Measurements from ENCODE around the gene AATF. TPM values are rescaled to one million over a fixed set of nuclear protein-coding genes. Genes with fewer than 3 reads are reported as not detected.

The AATF gene
- total RNA-seq, 1 experiment from 2014 or later = 186 TPM

GRCh38 chr17:36926701-36927100 is 22.1 kb upstream of the AATF start:
- peaks cover 53% of the 10 kb centered on the region for H3K4me1 Mint-ChIP-seq (ENCODE audit: low read depth, unreplicated experiment)
- CTCF ChIA-PET = interaction anchor here (0.6 to 0.7 kb wide), 2 partner anchors 10 to 11 kb away, joined by 6 to 9 read pairs; no protein-coding TSS in a partner anchor
- BruUV-seq (replicated peaks) = no TSS peak
- peaks cover 9% of the 10 kb centered on the region for H3K36me3 Mint-ChIP-seq (ENCODE audit: insufficient read depth, unreplicated experiment)
- H3K27me3 Mint-ChIP-seq (ENCODE audit: unreplicated experiment) = peaks cover 22% of the 10 kb centered on the region
- no peak for DNase-seq
- intact Hi-C loops (cut with micrococcal nuclease; ENCODE audit: unreplicated experiment) = no loop called here
- no peaks in the 10 kb centered on the region for H3K9me3 Mint-ChIP-seq (ENCODE audit: low read depth, unreplicated experiment)
- H3K4me3 Mint-ChIP-seq (ENCODE audit: low read depth, unreplicated experiment) = no peak overlapping the region
- no peak for TF ChIP-seq CTCF (IDR thresholded peaks at IDR 0.05; ENCODE audit: unreplicated experiment)
- H3K27ac Mint-ChIP-seq (ENCODE audit: unreplicated experiment) = no peak overlapping the region

GRCh38 chr17:36928471-36929345 is 20.0 kb upstream of the AATF start:
- Mint-ChIP-seq H3K27ac (ENCODE audit: unreplicated experiment) (no peak overlapping the region), H3K4me3 (ENCODE audit: low read depth, unreplicated experiment) (no peak overlapping the region), H3K27me3 (ENCODE audit: unreplicated experiment) (peaks cover 43% of the 10 kb centered on the region), H3K4me1 (ENCODE audit: low read depth, unreplicated experiment) (peaks cover 53% of the 10 kb centered on the region), H3K36me3 (ENCODE audit: insufficient read depth, unreplicated experiment) (peaks cover 4% of the 10 kb centered on the region), H3K9me3 (ENCODE audit: low read depth, unreplicated experiment) (no peaks in the 10 kb centered on the region)
- no peak for TF ChIP-seq CTCF (IDR thresholded peaks at IDR 0.05; ENCODE audit: unreplicated experiment)
- BruUV-seq (replicated peaks) = no TSS peak
- intact Hi-C loops (cut with micrococcal nuclease; ENCODE audit: unreplicated experiment) = no loop called here
- no peak for DNase-seq
- CTCF ChIA-PET = no interaction called here

- Mint-ChIP-seq H3K4me1 (ENCODE audit: low read depth, unreplicated experiment) (peaks cover 46% of the 10 kb centered on the region), H3K9me3 (ENCODE audit: low read depth, unreplicated experiment) (no peaks in the 10 kb centered on the region), H3K36me3 (ENCODE audit: insufficient read depth, unreplicated experiment) (no peaks in the 10 kb centered on the region), H3K4me3 (ENCODE audit: low read depth, unreplicated experiment) (no peak overlapping the region), H3K27me3 (ENCODE audit: unreplicated experiment) (peaks cover 56% of the 10 kb centered on the region), H3K27ac (ENCODE audit: unreplicated experiment) (no peak overlapping the region)
- DNase-seq = no peak
- CTCF ChIA-PET = interaction anchor here (1.5 kb wide), 1 partner anchor 9 kb away, joined by 6 read pairs; no protein-coding TSS in a partner anchor
- intact Hi-C loops (cut with micrococcal nuclease; ENCODE audit: unreplicated experiment) = no loop called here
- no TSS peak for BruUV-seq (replicated peaks)
- no peak for TF ChIP-seq CTCF (IDR thresholded peaks at IDR 0.05; ENCODE audit: unreplicated experiment)
Measured at GRCh38 chr17:36929851-36930582, 18.7 kb upstream of the AATF start.

GRCh38 chr17:36930583-36930900 is 18.2 kb upstream of the AATF start:
- no peak overlapping the region for H3K4me3 Mint-ChIP-seq (ENCODE audit: low read depth, unreplicated experiment)
- H3K27me3 Mint-ChIP-seq (ENCODE audit: unreplicated experiment) = peaks cover 61% of the 10 kb centered on the region
- peaks cover 46% of the 10 kb centered on the region for H3K4me1 Mint-ChIP-seq (ENCODE audit: low read depth, unreplicated experiment)
- CTCF ChIA-PET = interaction anchor here (0.6 to 1.5 kb wide), 2 partner anchors 9 to 139 kb away, joined by 3 to 6 read pairs; no protein-coding TSS in a partner anchor
- intact Hi-C loops (cut with micrococcal nuclease; ENCODE audit: unreplicated experiment) = no loop called here
- peaks cover 3% of the 10 kb centered on the region for H3K36me3 Mint-ChIP-seq (ENCODE audit: insufficient read depth, unreplicated experiment)
- H3K27ac Mint-ChIP-seq (ENCODE audit: unreplicated experiment) = no peak overlapping the region
- no TSS peak for BruUV-seq (replicated peaks)
- no peak for DNase-seq
- no peak for TF ChIP-seq CTCF (IDR thresholded peaks at IDR 0.05; ENCODE audit: unreplicated experiment)
- H3K9me3 Mint-ChIP-seq (ENCODE audit: low read depth, unreplicated experiment) = no peaks in the 10 kb centered on the region

Data from Calu3 (cell line).